Fibroblast of skin of left biceps (primary cell): ENCODE data around the gene SLC39A7.
A peak's percentile ranks its signal among the peaks of the same experiment; 100 is the strongest.

Experiments
- DNase-seq, 2 experiments: peaks; one replicate each; pipeline ENCODE4 v3.0.0-alpha.2; 2013; ENCODE audit warnings: low read depth in 2 of 2

Gene SLC39A7

GRCh38 chr6:33190504-33191107 is 10.1 kb upstream of the SLC39A7 start:
- DNase-seq, result no peak

- no peak for DNase-seq
Measured at GRCh38 chr6:33191383-33192104, 9.1 kb upstream of the SLC39A7 start.

- no peak for DNase-seq
Measured at GRCh38 chr6:33192105-33192646, 8.5 kb upstream of the SLC39A7 start, which contains the start of gene COL11A2. Gene COL11A2, minus strand, starts transcription at chr6:33192467. Its CDS starts 227 bp downstream, at chr6:33192240.

GRCh38 chr6:33192671-33193602 is 7.7 kb upstream of the SLC39A7 start:
- DNase-seq, result no peak

GRCh38 chr6:33193619-33194018 is 7.0 kb upstream of the SLC39A7 start:
- DNase-seq, result no peak

GRCh38 chr6:33194431-33194979 is 6.2 kb upstream of the SLC39A7 start:
- DNase-seq, result no peak

GRCh38 chr6:33195304-33196165 is 5.1 kb upstream of the SLC39A7 start:
- no peak for DNase-seq

- DNase-seq, result no peak
Measured at GRCh38 chr6:33197431-33198048, 3.1 kb upstream of the SLC39A7 start.

GRCh38 chr6:33198159-33198852 is 2.4 kb upstream of the SLC39A7 start:
- no peak for DNase-seq

- DNase-seq, result no peak
Measured at GRCh38 chr6:33198853-33199436, 1.7 kb upstream of the SLC39A7 start.

- no peak for DNase-seq
Measured at GRCh38 chr6:33199687-33200218, 914 bp upstream of the SLC39A7 start.

GRCh38 chr6:33201147-33201545 is 479 bp downstream of the SLC39A7 start:
- no peak for DNase-seq

GRCh38 chr6:33201935-33202334 is 1.3 kb downstream of the SLC39A7 start:
- DNase-seq, result no peak

GRCh38 chr6:33202799-33203198 is 2.1 kb downstream of the SLC39A7 start:
- DNase-seq, result no peak

- no peak for DNase-seq
Measured at GRCh38 chr6:33203443-33204164, 2.9 kb downstream of the SLC39A7 start.

- no peak for DNase-seq
Measured at GRCh38 chr6:33204165-33204414, 3.4 kb downstream of the SLC39A7 start.

- DNase-seq, result peak; percentile 68 to 71
Measured at GRCh38 chr6:33204415-33205190, 3.9 kb downstream of the SLC39A7 start, which contains the start of gene HSD17B8. Gene HSD17B8, plus strand, starts transcription at chr6:33204655. Its CDS starts 14 bp downstream, at chr6:33204669.
